B cell (primary cell): ENCODE data around the gene TTLL11. TPM values are rescaled to one million over a fixed set of nuclear protein-coding genes. Genes with fewer than 3 reads are reported as not detected.
A peak's percentile ranks its signal among the peaks of the same experiment; 100 is the strongest.

ENCODE experiments used
- ATAC-seq: fragments of 200-7000 bp; cut with Tn5 transposase; one replicate; pipeline ENCODE4 v1.10.0; 2021; ENCODE audit warnings: low read depth, mild to moderate bottlenecking, moderate number of reproducible peaks, moderate library complexity
- CTCF ChIA-PET: fragments of 350-600 bp; sonication (Branson Sonifier 250); formaldehyde crosslinking; loops from one replicate; lab custom pipeline; 2021; ENCODE audit warnings: antibody characterized with exemption, inconsistent platforms; lab: Charles Lee
- POLR2A ChIA-PET: fragments of 350-600 bp; sonication (Branson Sonifier 250); formaldehyde crosslinking; loops from one replicate; lab custom pipeline; 2021; ENCODE audit warnings: antibody characterized with exemption; lab: Charles Lee
- DNase-seq: peaks from one replicate; pipeline ENCODE4 v3.0.0; 2013
- H2AFZ ChIP-seq: 2 replicates; pipeline ENCODE4 v1.6.1; 2012; ENCODE audit warnings: mild to moderate bottlenecking, low read depth, low read length; ENCODE audit not compliant: insufficient read depth, poor library complexity, severe bottlenecking
- H3K27ac ChIP-seq, 2 donors: 1 replicate in 1 of 2; 2 replicates in 1 of 2; pipeline ENCODE4 v1.5.1; 2012 to 2013; ENCODE audit warnings: low read length in 2 of 2, mild to moderate bottlenecking in 2 of 2, moderate library complexity in 1 of 2
- H3K27me3 ChIP-seq, 4 experiments: fragments of 200-600 bp in 1 of 4; sonication (generic) in 1 of 4; replicated peaks in 1 of 4; 1 replicate in 2 of 4; 2 replicates in 2 of 4; pipeline versions ENCODE4 v1.6.1 to v1.7.0; 2013 to 2016; ENCODE audit warnings: low read length in 3 of 4, mild to moderate bottlenecking in 2 of 4, mixed read lengths in 1 of 4, moderate library complexity in 1 of 4; ENCODE audit not compliant: insufficient read depth in 4 of 4, control insufficient read depth in 3 of 4; ENCODE audit errors: control extremely low read depth in 1 of 4
- H3K36me3 ChIP-seq, 2 experiments: replicated peaks in 1 of 2; 1 replicate in 1 of 2; 2 replicates in 1 of 2; pipeline versions ENCODE4 v1.6.1 to v1.7.1; 2013; ENCODE audit warnings: low read length in 1 of 2; ENCODE audit not compliant: insufficient read depth in 2 of 2, control insufficient read depth in 1 of 2; ENCODE audit errors: control extremely low read depth in 1 of 2, extremely low read depth in 1 of 2
- H3K4me1 ChIP-seq, 2 donors: fragments of 200-600 bp in 1 of 2; sonication (generic) in 1 of 2; 1 replicate in 1 of 2; 2 replicates in 1 of 2; pipeline versions ENCODE4 v1.5.1 to v1.6.1; 2013 to 2017; ENCODE audit warnings: low read length in 2 of 2; ENCODE audit not compliant: control insufficient read depth in 2 of 2, insufficient read depth in 2 of 2
- H3K4me2 ChIP-seq: replicated peaks from 2 replicates; pipeline ENCODE3; 2012; ENCODE audit warnings: mild to moderate bottlenecking, low read depth, low read length; ENCODE audit not compliant: poor library complexity, severe bottlenecking
- H3K4me3 ChIP-seq, 5 experiments: fragments of 200-600 bp in 1 of 5; sonication (generic) in 1 of 5; 1 replicate in 3 of 5; 2 replicates in 2 of 5; pipeline versions ENCODE4 v1.5.1 to v1.7.0; 2011 to 2016; ENCODE audit warnings: low read length in 4 of 5, mild to moderate bottlenecking in 4 of 5, low read depth in 2 of 5, control low read depth in 1 of 5, moderate library complexity in 1 of 5; ENCODE audit not compliant: insufficient read depth in 1 of 5; ENCODE audit errors: control extremely low read depth in 1 of 5, extremely low read depth in 1 of 5
- H3K79me2 ChIP-seq: fragments of 200-600 bp; sonication (generic); one replicate; pipeline ENCODE4 v1.6.0; 2016; ENCODE audit warnings: low read length; ENCODE audit not compliant: control insufficient read depth, insufficient read depth
- H3K9ac ChIP-seq: fragments of 200-600 bp; sonication (generic); 2 replicates; pipeline ENCODE4 v1.6.1; 2017; ENCODE audit warnings: mild to moderate bottlenecking, low read length, moderate library complexity
- H3K9me3 ChIP-seq, 3 donors: one replicate each; pipeline versions ENCODE4 v1.6.1 to v1.7.1; 2013; ENCODE audit warnings: low read length in 2 of 3; ENCODE audit not compliant: control insufficient read depth in 2 of 3, insufficient read depth in 1 of 3; ENCODE audit errors: control extremely low read depth in 1 of 3
- H4K20me1 ChIP-seq: 2 replicates; pipeline ENCODE4 v1.6.0; 2012; ENCODE audit warnings: mild to moderate bottlenecking, low read length; ENCODE audit not compliant: insufficient read depth, control insufficient read depth, poor library complexity, severe bottlenecking
- H3K27ac Mint-ChIP-seq: one replicate; pipeline ENCODE4 v1.8.0; 2021; ENCODE audit warnings: mixed read lengths
- H3K27me3 Mint-ChIP-seq: one replicate; pipeline ENCODE4 v1.8.0; 2021; ENCODE audit warnings: mixed read lengths
- H3K4me1 Mint-ChIP-seq: one replicate; pipeline ENCODE4 v1.8.0; 2021; ENCODE audit warnings: mixed read lengths
- H3K4me3 Mint-ChIP-seq: one replicate; pipeline ENCODE4 v1.8.0; 2021; ENCODE audit warnings: mixed read lengths
- H3K9me3 Mint-ChIP-seq: one replicate; pipeline ENCODE4 v1.8.0; 2022; ENCODE audit warnings: mixed read lengths; ENCODE audit not compliant: insufficient read depth
- EZH2 ChIP-seq: IDR thresholded peaks from 2 replicates; pipeline ENCODE4 v1.6.1; 2012; ENCODE audit warnings: borderline replicate concordance, low read depth, mild to moderate bottlenecking, moderate library complexity, low read length; ENCODE audit not compliant: insufficient read depth, poor library complexity, severe bottlenecking
- WGBS: methylation state at CpG from one replicate; pipeline ENCODE4 v1.1.5; 2013; ENCODE audit warnings: missing lambda C conversion rate; ENCODE audit not compliant: insufficient coverage; 5-methylcytosine and 5-hydroxymethylcytosine counted together
- intact Hi-C: fragments of 100-400 bp; cut with micrococcal nuclease; formaldehyde crosslinking; loops from one replicate; pipeline ENCODE4 v1.10.0; 2022
- polyA plus RNA-seq: library from polyadenylated mRNA; depleted of rRNA; stranded (reverse); fragments of >200 nt; gene quantifications from 2 replicates; pipeline ENCODE4 v1.2.3, GENCODE V29; 2012
- total RNA-seq, 2 donors: library from RNA; stranded (reverse); fragments of 120-200 nt in 1 of 2; gene quantifications; 1 replicate in 1 of 2; 2 replicates in 1 of 2; pipeline versions ENCODE4 v1.2.3 to v1.2.4, GENCODE V29; 2013 to 2022
- TF ChIP-seq, protein P1 (sequence below): fragments of 200-600 bp; IDR thresholded peaks from one replicate; pipeline ENCODE4 v1.8.0; 2022; ENCODE audit warnings: antibody characterized with exemption, mild to moderate bottlenecking

The TTLL11 gene
- total and polyA plus RNA-seq, 2 donors (not counting 1 experiment from before 2014, with no cell fraction given), result 3.6 to 3.8 TPM

DNA sequence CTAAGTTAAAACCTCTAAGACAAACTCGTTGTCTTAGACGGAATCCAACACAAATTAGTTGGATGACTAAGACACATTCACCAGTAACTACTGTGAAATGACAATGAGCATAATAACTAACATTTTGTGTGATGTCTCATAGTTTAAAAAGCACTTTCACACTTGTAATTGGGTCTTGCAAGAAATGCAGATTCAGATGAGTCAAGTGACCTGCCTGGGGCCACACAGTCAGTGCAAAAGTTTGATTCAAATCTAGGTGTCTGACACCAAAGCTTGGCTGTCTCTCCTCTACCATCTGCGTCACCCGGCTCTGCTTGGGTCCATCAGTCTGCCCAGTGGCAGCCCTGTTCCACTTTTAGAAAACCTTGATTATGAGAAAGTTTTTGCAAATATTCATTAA lies 143.7 kb downstream of the TTLL11 start:
- no peaks in the 10 kb centered on the region for H3K79me2 ChIP-seq
- H3K9me3 ChIP-seq, result no peaks in the 10 kb centered on the region
- Mint-ChIP-seq H3K9me3 (no peaks in the 10 kb centered on the region), H3K4me1 (peaks cover 50% of the 10 kb centered on the region), H3K27ac (no peak overlapping the region), H3K4me3 (no peak overlapping the region), H3K27me3 (no peaks in the 10 kb centered on the region)
- H3K9ac ChIP-seq, result no peak overlapping the region
- no peak overlapping the region for H3K27ac ChIP-seq
- DNase-seq (no peak), ATAC-seq (no peak)
- H2AFZ ChIP-seq, result no peak overlapping the region
- intact Hi-C loops, result no loop called here
- no peak overlapping the region for H3K4me2 ChIP-seq
- H3K4me1 ChIP-seq, result peaks cover 12 to 31% of the 10 kb centered on the region in 2 donors
- no peaks in the 10 kb centered on the region for H3K36me3 ChIP-seq
- H3K4me3 ChIP-seq, result no peak overlapping the region
- CTCF ChIA-PET, result interaction anchor here (0.7 kb wide), 1 partner anchor 17 kb away, joined by 3 read pairs; no protein-coding TSS in a partner anchor
- H4K20me1 ChIP-seq, result no peaks in the 10 kb centered on the region
- no CpG with 5 or more reads among the region's 4 CpGs for WGBS
- H3K27me3 ChIP-seq, result no peaks in the 10 kb centered on the region
- POLR2A ChIA-PET, result interaction anchor here (0.6 kb wide), 1 partner anchor 27 kb away, joined by 3 read pairs; no protein-coding TSS in a partner anchor
- TF ChIP-seq EZH2, result no peak
- TF ChIP-seq, protein P1, sequence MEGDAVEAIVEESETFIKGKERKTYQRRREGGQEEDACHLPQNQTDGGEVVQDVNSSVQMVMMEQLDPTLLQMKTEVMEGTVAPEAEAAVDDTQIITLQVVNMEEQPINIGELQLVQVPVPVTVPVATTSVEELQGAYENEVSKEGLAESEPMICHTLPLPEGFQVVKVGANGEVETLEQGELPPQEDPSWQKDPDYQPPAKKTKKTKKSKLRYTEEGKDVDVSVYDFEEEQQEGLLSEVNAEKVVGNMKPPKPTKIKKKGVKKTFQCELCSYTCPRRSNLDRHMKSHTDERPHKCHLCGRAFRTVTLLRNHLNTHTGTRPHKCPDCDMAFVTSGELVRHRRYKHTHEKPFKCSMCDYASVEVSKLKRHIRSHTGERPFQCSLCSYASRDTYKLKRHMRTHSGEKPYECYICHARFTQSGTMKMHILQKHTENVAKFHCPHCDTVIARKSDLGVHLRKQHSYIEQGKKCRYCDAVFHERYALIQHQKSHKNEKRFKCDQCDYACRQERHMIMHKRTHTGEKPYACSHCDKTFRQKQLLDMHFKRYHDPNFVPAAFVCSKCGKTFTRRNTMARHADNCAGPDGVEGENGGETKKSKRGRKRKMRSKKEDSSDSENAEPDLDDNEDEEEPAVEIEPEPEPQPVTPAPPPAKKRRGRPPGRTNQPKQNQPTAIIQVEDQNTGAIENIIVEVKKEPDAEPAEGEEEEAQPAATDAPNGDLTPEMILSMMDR, result no peak

DNA sequence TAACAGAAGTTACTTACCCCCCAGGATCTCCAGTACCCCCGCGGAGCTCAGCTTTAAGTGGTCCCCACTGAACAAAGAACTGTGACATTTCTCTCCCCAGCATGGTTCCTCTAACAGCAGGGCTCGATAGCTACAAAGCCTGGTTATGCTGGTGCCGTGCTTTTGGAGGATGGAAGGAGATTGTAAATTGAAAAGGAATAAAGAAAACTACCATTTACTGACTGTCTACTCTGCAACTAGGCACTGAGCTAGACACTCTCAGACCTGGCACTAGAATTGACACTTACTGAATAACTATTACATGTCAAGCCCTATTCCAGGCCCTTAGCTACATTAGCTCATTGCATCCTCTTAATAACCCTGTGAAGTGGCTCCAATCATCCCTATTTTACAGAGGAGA lies 145.3 kb downstream of the TTLL11 start:
- TF ChIP-seq EZH2, result no peak
- TF ChIP-seq, protein P1, result no peak
- H3K27me3 ChIP-seq, result no peaks in the 10 kb centered on the region
- H3K4me3 ChIP-seq, result no peak overlapping the region
- WGBS, result no CpG with 5 or more reads among the region's 4 CpGs
- H3K9ac ChIP-seq, result no peak overlapping the region
- H3K4me2 ChIP-seq, result no peak overlapping the region
- intact Hi-C loops, result no loop called here
- Mint-ChIP-seq H3K27me3 (no peaks in the 10 kb centered on the region), H3K4me3 (no peak overlapping the region), H3K27ac (peak overlapping the region; percentile 46), H3K4me1 (peaks cover 45% of the 10 kb centered on the region), H3K9me3 (no peaks in the 10 kb centered on the region)
- ChIA-PET CTCF (interaction anchor here (1.1 to 1.5 kb wide), 2 partner anchors 8 to 51 kb away, joined by 3 to 4 read pairs; no protein-coding TSS in a partner anchor), POLR2A (no interaction called here)
- H3K27ac ChIP-seq, result no peak overlapping the region
- no peaks in the 10 kb centered on the region for H3K9me3 ChIP-seq
- H3K79me2 ChIP-seq, result no peaks in the 10 kb centered on the region
- ATAC-seq (no peak), DNase-seq (no peak)
- no peaks in the 10 kb centered on the region for H4K20me1 ChIP-seq
- no peaks in the 10 kb centered on the region for H3K36me3 ChIP-seq
- peaks cover 24 to 46% of the 10 kb centered on the region in 2 donors for H3K4me1 ChIP-seq
- no peak overlapping the region for H2AFZ ChIP-seq
